ENCODE data around the gene APOB.

DNA sequence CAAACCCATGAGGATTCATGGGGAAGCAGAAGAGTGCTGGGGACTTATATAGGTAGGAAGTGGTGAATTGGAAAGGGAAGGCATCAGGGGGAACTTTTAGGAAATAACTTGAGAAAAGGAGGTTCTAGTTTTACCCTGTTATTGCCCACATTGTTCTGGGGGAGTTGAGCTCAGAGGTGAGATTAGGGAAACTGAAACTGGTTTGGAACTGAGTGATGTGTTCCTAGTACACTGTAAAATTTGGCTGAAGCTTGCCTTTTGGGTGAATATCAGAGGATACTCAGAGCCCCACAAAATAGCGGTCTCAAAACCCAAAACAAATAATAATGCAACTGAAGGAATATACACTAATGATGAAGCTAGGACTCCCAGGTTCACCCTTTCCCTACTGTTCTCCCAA, 39.6 kb upstream of the APOB start:
- no peak for TF ChIP-seq CTCF (IDR thresholded peaks at IDR 0.05; ENCODE audit: low read length)
- TF ChIP-seq EZH2 (IDR thresholded peaks at IDR 0.05; ENCODE audit: borderline replicate concordance, low read length) = no peak

All from OCI-LY1 (cell line).